Neural progenitor cell (in vitro differentiated cells): ENCODE measurements around the gene TACR1.

Source experiments
- CTCF ChIP-seq: fragments of 200-600 bp; sonication (generic); IDR thresholded peaks from 2 replicates; pipeline ENCODE4 v1.5.1; 2017; ENCODE audit warnings: antibody characterized with exemption, mild to moderate bottlenecking
- EZH2phosphoT487 ChIP-seq: fragments of 200-600 bp; sonication (generic); IDR thresholded peaks from 2 replicates; pipeline ENCODE4 v1.6.1; 2017; ENCODE audit warnings: antibody characterized with exemption

GRCh38 chr2:75022516-75022915 is 176.8 kb downstream of the TACR1 start:
- TF ChIP-seq EZH2phosphoT487 (no peak), CTCF (no peak)
